ENCODE results near the gene AJUBA. TPM values are rescaled to one million over a fixed set of nuclear protein-coding genes. Genes with fewer than 3 reads are reported as not detected.

AJUBA gene
- total RNA-seq, 1 donor from 2014 or later = 33.1 TPM

DNA sequence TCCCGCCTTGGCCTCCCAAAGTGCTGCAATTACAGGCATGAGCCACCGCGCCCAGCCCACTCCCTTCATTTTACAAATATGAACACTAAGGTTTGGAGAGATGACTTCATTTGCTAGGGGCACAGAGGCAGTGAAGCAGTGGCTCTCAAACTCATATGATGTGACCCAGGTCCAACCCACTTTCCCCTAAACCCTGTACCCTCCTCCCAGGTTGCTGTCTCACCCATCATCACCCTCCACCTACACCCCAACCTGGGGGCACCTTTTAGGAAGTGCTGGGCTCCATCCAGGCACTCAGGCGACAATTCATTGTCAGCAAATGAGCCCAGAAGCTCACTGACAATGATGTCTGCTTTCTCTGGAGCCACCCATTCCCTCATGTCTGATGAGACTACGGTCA, 58.6 kb downstream of the AJUBA start:
- Mint-ChIP-seq H3K27ac (ENCODE audit: unreplicated experiment) (no peak overlapping the region), H3K27me3 (ENCODE audit: low read depth) (peaks cover 3% of the 10 kb centered on the region), H3K4me3 (no peak overlapping the region), H3K4me1 (peaks cover 14% of the 10 kb centered on the region), H3K36me3 (ENCODE audit: low read depth) (peaks cover 18% of the 10 kb centered on the region), H3K9me3 (no peaks in the 10 kb centered on the region)
- no peak for DNase-seq (ENCODE audit: low read depth, low spot score)
- TF ChIP-seq, protein P1, sequence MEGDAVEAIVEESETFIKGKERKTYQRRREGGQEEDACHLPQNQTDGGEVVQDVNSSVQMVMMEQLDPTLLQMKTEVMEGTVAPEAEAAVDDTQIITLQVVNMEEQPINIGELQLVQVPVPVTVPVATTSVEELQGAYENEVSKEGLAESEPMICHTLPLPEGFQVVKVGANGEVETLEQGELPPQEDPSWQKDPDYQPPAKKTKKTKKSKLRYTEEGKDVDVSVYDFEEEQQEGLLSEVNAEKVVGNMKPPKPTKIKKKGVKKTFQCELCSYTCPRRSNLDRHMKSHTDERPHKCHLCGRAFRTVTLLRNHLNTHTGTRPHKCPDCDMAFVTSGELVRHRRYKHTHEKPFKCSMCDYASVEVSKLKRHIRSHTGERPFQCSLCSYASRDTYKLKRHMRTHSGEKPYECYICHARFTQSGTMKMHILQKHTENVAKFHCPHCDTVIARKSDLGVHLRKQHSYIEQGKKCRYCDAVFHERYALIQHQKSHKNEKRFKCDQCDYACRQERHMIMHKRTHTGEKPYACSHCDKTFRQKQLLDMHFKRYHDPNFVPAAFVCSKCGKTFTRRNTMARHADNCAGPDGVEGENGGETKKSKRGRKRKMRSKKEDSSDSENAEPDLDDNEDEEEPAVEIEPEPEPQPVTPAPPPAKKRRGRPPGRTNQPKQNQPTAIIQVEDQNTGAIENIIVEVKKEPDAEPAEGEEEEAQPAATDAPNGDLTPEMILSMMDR (conservative IDR thresholded peaks at IDR 0.05) = no peak

DNA sequence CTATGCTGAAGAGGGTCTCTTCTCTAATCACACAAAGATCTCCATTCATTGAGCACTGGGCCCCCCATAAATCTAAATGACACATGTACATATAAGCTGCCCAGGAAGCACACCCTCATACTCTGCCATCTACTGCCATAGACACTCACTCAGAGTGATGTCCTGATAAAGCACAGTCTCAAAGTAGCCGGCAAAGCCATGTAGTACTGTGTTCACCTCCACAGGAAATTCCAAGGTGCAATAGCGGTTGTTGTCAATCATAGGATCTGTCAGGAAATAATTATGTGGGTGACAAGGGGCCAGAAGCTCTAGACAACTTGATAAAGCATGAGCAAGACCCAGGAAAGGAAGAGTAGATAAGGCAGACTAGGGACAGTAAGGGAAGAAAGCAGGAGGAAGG, 60.1 kb downstream of the AJUBA start:
- Mint-ChIP-seq H3K27ac (ENCODE audit: unreplicated experiment) (no peak overlapping the region), H3K4me1 (peaks cover 25% of the 10 kb centered on the region), H3K36me3 (ENCODE audit: low read depth) (peaks cover 24% of the 10 kb centered on the region), H3K4me3 (no peak overlapping the region), H3K27me3 (ENCODE audit: low read depth) (peaks cover 3% of the 10 kb centered on the region), H3K9me3 (no peaks in the 10 kb centered on the region)
- DNase-seq (ENCODE audit: low read depth, low spot score) = no peak
- TF ChIP-seq, protein P1 (conservative IDR thresholded peaks at IDR 0.05) = no peak

Other genes starting within 250 kb of the AJUBA start
- gene OXA1L, start 215.9 kb downstream of the AJUBA start, total RNA-seq = 121 and 125 TPM in 2 replicates
- gene SLC7A7, start 167.1 kb downstream of the AJUBA start, total RNA-seq = 0.54 and 0.64 TPM in 2 replicates
- gene MRPL52, start 152.7 kb downstream of the AJUBA start, total RNA-seq = 117 and 137 TPM in 2 replicates
- 63.2 and 68.6 TPM in 2 replicates for gene MMP14, start 146.0 kb downstream of the AJUBA start, total RNA-seq
- gene LRP10, start 110.8 kb downstream of the AJUBA start, total RNA-seq = 14.3 and 16.3 TPM in 2 replicates
- gene REM2, start 99.3 kb downstream of the AJUBA start, total RNA-seq = 3.0 and 3.6 TPM in 2 replicates
- 103 and 110 TPM in 2 replicates for gene RBM23, start 63.4 kb downstream of the AJUBA start, total RNA-seq
- 134 and 136 TPM in 2 replicates for gene PRMT5, start 53.2 kb downstream of the AJUBA start, total RNA-seq
- 58.7 and 62.7 TPM in 2 replicates for gene HAUS4, start 25.5 kb downstream of the AJUBA start, total RNA-seq
- 11.5 and 13.6 TPM in 2 replicates for gene C14orf93, start 27.6 kb upstream of the AJUBA start, total RNA-seq
- gene PSMB5, start 52.3 kb upstream of the AJUBA start, total RNA-seq = 199 and 215 TPM in 2 replicates
- not detected in 2 replicates for gene PSMB11, start 59.7 kb upstream of the AJUBA start, total RNA-seq
- 33.7 and 37.2 TPM in 2 replicates for gene CDH24, start 75.0 kb upstream of the AJUBA start, total RNA-seq
- gene ACIN1, start 112.6 kb upstream of the AJUBA start, total RNA-seq = 350 and 352 TPM in 2 replicates
- gene C14orf119, start 113.0 kb upstream of the AJUBA start, total RNA-seq = 46.1 and 48.6 TPM in 2 replicates
- not detected in 2 replicates for gene CIROP, start 122.4 kb upstream of the AJUBA start, total RNA-seq
- gene CEBPE, start 136.7 kb upstream of the AJUBA start, total RNA-seq = not detected in 2 replicates
- 6.6 and 9.4 TPM in 2 replicates for gene SLC7A8, start 201.1 kb upstream of the AJUBA start, total RNA-seq

All from neural crest cell (in vitro differentiated cells).